GM18873 (cell line): ENCODE results near the gene CAPN9.

Experiments used
- ATAC-seq: cut with Tn5 transposase; IDR thresholded peaks from one replicate; pipeline ENCODE4 v1.9.1; 2021; ENCODE audit warnings: mild to moderate bottlenecking, moderate library complexity, moderate number of reproducible peaks; ENCODE audit not compliant: unreplicated experiment, low FRiP score

Gene CAPN9

DNA sequence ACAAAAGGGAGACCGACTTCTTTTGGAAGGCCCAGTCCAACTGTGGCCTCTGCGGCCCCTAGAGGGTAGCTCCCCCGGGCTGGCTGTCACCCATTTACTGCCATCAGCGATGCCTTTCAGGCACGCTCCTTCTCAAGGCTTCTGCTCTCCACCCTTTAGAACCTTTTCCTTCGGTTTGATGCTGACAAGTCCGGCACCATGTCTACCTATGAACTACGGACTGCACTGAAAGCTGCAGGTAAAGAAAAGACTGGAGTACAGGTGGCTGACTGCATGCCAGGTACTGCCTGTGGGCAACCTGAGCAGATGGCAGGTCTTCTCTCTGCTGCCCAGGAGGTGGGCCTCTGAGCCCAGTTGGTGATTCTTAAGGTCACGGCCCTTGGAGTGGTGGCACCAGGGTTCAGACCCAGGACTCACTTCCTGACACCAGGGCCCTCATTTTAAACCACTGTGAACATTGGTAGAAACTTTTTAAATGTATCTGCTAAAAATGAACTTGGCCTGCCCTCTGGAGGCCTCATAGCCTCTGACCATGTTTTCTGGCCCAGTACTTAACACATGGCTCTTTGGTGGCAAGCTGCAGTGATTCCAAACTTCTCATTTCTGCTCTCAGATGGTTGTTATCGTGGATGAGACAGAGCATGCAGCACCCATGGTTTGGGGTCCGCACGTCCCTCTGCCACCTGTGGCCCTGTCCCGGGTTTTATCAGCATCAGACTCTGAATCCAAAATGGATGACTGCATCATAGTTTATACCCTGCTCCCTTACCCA, 45.7 kb downstream of the CAPN9 start:
- ATAC-seq: no peak

DNA sequence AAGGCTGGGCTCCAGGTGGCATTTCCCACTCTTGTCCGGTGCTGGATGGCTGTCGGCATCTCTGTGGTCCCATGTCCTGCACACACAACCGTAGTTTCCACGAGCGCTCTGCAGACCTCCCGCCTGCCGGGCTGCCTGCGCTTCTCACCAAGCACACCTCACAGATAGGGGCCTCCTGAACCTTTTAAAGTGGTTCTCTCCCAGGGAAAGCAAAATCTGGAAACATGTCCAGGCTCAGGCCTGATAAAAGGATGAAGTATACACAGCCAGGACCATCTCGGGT, 46.2 kb downstream of the CAPN9 start:
- ATAC-seq: no peak

DNA sequence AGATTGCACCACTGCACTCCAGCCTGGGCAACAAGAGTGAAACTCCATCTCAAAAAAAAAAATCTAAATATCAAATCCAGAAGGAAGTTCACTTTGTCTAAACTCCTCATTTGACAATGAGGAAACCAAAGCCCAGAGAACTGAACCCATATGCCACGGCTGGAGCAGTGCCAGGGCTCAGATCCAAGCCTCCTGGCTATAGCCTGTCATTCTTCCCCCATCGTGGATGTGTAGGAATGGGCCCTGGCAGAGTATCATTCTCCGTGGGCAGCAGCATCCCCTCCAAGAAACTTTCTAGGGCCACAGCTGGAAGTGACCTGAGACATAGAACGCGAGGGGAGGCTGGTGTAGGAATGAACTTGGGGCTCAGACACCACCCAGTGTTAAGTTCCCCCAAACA, 47.2 kb downstream of the CAPN9 start:
- no peak for ATAC-seq

DNA sequence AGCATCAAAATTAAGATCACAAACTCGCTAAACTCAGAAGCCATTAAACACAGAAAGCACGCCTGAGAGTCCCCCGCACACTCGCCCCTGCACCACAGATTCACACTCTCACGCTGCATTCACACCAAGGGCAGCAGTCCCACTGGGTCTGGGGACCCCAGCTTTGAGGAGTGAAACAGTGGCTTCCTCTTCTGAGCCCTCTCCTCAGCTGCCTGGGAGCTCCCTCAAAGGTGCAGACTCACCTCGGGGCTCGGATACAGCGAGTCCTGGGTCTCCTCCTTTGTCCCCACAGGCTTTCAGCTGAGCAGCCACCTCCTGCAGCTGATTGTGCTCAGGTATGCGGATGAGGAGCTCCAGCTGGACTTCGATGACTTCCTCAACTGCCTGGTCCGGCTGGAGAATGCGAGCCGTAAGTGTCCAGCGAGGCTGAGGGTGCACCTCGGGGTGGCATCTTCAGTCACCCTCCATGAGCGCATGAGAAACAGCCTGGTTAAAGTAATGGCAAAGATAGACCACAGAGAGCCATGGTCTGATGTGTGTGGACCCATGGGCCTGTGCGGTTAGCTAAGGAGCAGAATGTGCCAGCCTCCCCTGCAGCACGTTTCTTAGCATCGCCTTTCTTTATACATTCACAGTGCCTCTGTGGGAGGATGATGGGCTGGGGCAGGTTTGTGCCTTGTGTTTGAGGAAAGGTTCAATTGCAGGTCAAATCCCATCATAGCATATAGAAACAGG, 47.9 kb downstream of the CAPN9 start:
- no peak for ATAC-seq

DNA sequence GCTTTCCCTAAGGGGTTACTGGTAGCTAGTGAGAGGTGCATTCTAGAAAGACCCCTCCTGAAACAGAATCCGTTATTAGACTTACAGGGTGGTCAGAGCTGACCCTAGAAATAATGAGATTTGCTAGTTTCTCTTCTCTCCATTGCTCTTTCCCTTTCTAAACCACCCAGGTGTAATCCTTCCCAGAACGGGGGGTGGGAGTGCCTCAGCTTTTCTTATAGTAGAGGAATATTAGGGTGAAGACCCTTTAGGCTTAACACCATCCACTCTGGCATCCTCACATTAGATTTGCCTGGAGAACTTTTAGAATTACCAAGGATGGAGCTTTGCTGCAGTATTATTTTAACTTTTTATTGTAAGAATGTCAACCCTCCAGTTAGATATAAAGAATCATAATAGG, 49.4 kb downstream of the CAPN9 start:
- ATAC-seq: no peak

DNA sequence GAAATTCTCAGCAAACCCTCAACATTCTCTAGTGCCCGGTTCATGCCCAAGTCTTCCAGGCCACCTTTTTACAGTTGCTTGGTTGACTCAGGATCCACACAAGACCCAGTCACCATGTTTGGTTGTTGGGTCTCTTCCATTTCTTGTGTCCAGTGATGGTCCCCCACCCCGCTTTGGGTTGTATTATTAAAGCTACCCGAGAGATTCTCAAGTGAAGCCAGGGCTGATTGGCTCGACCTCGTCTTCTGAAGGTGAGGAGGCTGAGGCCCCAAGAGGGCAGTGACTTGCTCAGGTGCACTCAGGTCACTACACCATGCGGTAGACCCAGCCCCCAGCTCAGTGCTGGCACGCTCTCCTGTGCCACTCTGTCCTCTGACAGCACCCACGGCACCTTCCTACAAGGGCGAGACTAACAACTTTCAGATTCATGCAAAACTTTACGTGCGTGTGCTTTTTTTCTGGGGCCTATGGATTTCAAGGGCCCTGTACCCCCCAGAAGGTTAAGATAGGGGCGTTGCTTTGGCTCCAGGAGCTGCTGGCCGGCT, 50.3 kb downstream of the CAPN9 start:
- ATAC-seq: no peak

DNA sequence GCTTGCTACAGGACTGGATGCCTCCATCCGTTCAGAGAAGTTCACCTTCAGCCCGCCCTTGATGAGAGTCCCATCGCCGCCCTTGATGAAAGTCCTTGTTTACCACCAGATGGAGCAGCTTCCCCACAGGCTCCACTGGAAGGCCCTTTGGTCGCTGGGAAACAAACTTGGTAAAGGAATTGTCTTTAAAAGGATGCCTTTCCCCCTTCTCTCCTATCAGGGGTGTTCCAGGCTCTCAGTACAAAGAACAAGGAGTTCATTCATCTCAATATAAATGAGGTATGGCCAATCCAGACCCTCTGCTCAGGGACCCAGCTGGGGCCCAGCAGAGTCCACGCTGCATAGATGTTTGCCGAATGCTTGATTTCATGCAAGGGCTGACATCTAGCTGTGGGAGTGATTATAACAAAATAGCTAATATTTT, 50.8 kb downstream of the CAPN9 start:
- ATAC-seq: no peak

DNA sequence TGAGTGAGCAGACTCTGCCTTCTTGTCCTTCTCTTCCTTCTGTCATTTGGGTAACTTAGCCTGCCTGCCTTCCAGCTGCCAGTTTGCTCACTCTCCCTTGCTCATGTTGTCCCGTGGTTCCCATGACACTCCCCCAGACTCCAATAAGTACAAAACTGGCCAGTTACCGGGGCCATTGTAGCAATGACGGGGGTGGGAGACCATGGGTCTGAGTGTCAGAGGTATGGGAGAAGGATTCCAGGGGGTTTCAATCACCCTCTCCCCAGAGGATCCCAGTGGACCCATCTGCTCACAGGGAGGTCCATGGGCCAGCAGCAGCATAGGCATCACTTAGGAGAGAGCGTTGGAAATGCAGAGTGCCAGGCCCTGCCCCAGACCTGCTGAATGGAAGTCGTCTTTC, 51.3 kb downstream of the CAPN9 start:
- ATAC-seq: no peak

DNA sequence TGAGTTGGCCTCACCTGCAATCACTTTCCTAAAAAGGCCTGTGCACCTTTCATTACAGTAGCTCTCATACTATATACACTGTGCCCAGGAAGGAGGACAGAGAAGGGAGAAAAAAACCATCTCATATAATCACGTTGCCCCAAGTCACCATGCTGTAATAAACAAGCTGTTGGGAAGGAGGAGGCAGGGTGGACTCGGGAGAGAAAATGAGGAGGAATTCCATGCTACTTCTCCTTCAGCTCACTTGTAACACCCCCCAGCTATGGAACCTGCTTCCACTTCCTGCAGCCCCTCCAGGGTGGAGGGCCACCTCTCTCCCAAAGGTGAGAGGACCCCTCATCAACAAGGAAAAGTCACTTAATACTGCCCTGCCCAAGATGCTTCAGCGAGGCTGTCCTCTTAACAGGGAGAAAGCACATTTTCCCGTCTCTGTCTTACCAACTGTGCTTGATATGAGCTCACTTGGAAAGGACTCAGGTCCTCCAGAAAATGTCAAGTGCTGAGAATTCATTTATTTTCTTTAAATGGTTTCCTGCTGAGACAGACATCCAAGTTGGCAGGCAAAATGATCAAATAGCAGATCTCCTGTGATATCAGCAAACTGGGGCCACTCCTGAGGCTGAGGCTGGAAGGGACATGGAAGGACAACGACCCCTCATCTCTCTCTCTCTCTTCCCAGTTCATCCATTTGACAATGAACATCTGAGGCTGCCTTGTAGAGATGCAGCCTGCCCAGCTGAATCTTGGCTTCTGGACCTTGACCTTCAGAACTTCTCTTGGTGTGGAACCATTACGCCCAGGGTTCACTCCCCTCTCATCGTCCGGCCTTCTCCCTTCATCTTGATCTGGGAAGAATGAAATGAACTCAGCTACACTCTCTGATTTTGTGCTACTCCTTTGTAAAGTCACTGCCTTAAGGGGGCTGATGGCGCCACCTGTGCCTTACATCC, 54.0 kb downstream of the CAPN9 start:
- no peak for ATAC-seq

DNA sequence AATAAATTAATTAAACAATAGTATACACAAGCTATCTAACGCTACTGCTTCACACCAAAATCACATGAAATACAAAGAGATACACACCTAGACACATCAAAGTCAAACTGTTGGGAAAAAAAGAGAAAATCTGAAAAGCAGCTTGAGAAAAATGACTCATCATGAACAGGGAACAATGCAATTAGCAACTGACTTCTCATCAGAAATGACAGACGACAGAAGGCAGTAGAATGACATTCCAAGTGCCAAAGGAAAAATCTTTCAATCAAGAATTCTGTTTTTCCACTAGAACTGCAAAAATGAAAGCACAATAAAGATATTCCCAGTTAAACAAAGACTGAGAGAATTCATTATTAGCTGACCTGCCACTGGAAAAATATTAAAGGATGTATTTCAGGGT, 57.2 kb downstream of the CAPN9 start:
- no peak for ATAC-seq

DNA sequence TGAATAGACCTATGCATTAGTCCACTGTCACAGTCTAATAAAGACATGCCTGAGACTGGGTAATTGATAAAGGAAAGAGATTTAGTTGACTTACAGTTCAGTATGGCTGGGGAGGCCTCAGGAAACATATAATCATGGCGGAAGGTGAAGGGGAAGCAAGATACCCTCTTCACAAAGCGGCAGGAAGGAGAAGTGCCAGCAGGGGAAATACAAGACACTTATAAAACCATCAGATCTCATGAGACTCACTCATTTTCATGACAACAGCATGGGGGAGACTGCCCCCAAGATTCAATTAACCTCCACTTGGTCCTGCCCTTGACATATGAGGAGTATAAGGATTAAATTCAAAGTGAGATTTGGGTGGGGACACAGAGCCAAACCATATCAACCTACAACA, 59.4 kb downstream of the CAPN9 start:
- ATAC-seq: no peak

DNA sequence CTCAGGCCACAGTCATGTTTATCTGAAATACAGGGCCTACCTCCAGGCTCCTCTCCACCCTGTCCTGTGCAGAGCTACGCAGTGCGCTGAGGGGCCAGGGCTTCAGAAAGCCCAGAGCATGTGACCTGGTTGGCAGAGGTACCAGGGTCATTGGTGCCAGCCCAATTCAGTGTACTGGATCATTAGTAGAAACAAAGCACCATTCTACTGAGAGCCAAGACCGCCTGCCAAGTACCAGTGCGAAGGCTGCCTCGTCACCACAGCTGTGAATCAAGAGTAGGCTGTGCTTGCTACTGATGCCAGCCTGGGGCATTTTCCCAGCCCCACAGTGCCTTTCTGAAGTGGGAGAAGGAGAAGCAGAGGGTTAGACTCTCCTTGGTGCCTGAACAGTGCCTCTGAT, 59.8 kb downstream of the CAPN9 start:
- no peak for ATAC-seq

DNA sequence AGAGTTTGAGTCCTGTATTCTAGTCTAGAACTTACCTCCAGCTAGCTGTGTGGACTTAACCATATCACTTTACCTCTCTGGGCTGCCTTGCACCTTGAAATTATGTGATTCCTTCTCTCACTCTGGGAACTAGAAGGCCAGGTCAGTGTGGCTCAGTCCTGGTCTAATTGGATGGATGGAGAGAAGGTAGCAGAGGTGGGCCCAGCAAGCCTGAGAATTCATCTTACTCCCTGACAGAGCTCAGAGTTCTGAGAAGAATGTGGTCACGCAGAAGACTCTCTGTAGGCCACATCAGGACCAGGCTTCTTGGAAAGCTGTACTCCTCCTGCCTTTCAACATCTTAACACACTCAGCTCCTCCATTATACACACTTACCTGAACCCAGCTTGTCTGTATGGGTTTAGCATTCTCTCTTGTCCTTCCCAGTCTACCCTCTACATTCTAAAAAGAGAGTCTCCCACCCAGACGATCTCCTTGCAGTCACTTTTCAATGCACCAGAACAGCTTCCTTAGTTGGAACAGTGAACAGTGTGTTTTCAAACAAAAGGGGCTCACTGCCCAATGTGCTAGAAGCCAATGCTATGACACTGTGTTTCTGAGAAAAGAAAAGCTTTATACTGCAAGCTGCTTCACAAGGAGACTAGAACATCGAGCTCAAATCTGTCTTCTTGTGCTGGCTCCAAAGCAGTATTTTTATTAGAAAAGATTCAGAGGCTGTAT, 60.5 kb downstream of the CAPN9 start:
- ATAC-seq: no peak

DNA sequence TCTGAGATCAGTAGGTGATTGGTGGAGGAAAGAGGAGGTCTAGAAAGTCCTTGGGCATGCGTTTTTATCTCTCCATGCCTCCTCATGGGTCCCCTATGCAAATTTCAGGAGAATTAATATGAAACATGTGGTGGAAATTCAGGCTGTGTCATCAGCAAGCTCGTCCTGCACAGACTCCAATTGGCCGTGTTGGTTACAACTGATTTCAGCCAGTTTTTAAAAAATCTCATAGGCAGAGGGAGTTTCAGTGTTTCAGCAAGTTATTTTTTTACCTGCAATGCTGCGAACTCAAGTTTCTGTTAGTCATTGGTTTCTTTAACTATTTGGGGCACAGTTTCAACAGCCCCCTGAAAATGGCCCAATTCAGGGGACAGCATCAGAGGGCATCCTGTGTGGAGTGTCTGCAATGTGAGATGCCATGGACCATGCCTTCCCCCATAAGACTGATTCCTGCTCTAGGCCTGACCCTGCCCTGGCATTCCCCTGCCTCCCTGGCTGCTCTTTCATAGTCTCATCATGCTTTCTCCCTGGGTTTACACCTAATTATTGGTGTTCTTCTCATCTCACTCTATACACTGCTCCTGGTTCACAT, 61.2 kb downstream of the CAPN9 start:
- ATAC-seq: no peak

DNA sequence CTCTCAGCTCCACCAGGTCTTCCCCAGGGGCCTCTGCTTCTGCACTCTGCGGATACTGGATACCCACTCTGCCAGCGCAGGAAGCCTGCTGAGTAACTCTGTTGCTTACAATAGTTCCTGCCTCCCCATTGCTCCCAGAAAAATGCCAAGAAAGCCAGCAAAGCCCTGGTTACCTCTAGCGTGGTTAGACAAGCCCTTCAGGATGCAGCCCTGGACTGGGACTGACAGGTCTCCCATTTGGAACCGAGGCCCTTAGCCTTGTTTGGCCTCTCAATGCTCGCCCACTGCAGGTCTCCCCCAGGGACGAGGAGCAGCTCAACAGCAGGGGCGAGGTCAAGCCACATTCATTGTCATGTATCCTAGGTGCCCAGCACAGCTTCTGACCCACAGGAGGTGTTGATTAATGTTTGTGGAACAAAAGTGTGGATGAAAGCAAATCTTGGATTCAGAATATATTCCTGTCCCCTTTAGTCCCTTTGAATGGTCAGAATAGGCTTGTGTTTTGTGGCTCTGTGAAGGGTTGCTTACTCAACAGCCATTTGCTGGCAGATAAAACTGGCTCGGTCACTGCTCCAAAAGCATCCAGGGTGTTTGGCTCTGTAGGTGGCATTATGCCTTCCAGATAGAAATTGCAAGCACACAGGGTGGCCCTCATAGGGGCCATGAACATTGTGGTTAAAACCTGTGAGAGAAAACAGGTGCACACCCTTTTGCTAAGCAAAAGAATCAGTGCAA, 62.2 kb downstream of the CAPN9 start:
- no peak for ATAC-seq

DNA sequence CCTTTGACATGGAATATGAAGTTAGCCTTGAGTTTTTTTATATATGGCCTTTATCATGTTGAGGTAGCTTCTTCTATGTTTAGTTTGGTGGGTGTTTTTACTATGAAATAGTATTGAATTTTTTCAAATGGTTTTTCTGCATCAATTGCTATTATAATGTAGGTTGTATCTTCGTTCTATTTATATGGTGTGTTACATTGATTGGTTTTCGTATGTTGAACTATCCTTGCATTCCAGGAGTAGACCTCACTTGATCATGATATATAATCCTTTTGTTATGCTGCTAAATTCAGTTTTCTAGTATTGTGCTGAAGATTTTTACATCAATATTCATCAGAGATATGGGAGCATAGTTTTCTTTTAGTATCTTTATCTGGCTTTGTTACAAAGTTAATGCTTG, 65.4 kb downstream of the CAPN9 start:
- no peak for ATAC-seq

DNA sequence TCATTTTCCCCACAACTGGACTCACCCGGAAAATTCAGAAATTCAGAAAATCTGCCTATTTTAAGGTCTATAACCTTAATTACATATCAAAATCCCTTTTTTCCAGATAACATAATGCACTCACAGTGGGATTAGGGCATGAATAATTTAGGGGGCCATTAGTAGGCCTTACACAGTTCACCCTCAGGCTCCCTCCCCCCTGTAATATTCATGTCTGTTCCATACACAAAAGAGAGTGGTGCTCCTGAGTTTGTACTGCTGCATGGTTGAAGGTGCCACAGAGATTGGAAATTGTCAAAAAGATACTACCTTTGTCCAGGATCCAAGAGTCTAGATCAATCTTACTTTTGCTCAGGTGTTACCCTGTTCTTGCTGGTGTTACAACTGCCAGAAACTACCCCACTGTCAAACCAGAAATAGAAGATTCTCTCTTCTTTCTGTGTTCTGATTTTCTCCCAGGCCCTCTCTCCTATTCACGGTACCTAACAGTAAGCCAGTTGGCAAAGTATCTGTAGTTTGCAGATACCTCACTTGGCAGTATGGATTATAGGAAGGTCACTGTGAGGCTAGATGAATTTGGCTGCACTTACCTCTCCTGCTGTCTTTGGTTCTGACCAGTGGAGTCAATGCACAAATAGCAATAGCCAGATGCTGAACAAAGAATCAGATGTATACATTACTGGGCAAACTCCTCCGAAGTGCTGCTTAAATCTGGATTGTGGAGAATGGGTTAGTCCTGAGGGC, 67.9 kb downstream of the CAPN9 start:
- ATAC-seq: no peak

DNA sequence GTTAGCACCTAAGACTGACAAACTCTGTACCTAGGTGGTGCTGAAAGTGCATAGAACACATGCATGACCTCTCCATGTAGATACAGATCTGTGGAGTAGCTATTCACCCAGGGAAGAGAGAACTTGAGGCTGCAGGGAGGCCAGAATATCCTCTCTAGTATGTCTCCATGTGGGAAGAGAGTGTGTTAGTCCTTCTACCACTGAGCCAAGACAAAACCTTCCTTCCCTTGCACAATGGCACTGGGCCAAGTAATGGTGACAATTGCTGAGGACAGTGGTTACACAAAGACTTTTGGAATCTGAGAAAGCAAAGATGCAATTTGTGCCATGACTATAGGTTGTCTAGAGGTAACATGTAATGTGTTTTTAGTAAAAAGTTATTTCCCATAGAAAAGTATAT, 68.8 kb downstream of the CAPN9 start:
- no peak for ATAC-seq

DNA sequence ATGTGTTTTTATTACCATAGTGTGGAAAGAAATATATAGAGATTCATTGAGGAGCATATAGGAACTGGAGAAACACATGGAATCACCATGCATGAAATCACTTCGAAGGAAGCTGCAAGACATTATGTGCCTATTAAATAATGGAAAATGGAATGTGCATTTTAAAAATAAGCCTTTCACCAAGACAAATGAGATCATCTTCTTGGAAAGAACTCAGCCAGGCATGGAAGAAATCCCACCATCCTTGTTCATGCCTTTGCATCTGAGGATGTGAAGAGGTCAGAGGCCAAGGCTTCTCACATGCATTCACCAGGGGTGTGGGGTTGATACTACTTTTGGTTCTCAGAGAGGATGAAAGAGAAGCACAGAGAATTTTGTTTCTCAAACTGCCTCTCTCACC, 71.2 kb downstream of the CAPN9 start:
- no peak for ATAC-seq
